ENCODE data around the gene GRP. TPM values are rescaled to one million over a fixed set of nuclear protein-coding genes. Genes with fewer than 3 reads are reported as not detected.

GRP gene
- total RNA-seq, 1 experiment from 2014 or later: not detected

DNA sequence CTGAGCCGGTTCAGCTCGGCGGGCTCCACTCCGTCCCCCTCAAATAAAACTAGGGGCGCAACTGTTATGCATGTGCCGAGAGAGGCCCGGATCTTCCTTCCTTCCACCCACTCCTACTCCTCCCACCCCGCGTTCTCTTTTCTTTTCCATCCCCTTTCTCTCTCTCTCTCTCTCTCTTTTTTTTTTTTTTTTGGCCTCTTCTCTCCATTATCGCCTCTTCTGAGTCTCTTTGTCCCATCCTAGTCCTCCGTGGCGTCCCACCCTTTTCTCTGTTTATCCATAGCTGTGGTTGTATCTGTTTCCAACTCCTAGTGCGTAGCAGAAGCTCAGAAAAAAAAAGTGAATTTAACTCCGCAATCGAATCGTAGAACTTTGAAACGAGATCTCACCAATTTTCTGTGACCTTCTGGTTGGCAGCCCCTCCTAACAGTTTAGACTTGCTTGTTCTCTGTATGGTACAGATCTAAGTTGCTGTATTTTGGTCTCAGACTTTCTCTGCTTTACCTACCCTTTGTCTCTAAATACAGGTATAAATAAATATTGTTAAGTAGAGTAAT is 49.7 kb downstream of the GRP start:
- H3T11ph ChIP-seq (ENCODE audit: low read length): no peak overlapping the region
- H2BK20ac ChIP-seq (ENCODE audit: low read depth, low read length, poor library complexity, severe bottlenecking): no peak overlapping the region
- no peak overlapping the region for H2BK120ac ChIP-seq (ENCODE audit: low read depth, low read length, poor library complexity, severe bottlenecking)
- H4K8ac ChIP-seq (replicated peaks; ENCODE audit: insufficient read length, low read depth, low read length): no peak overlapping the region
- H3K36me3 Mint-ChIP-seq (ENCODE audit: insufficient read depth in 1 of 3, low read depth in 3 of 3): no peaks in the 10 kb centered on the region; a peak in 1 of 7 replicates
- H3K27me3 ChIP-seq (ENCODE audit: insufficient read depth, low read length): peaks cover 84% of the 10 kb centered on the region
- peaks cover 30 to 35% of the 10 kb centered on the region in 2 experiments for H3K4me1 Mint-ChIP-seq
- no peak overlapping the region for H2BK5ac ChIP-seq (ENCODE audit: insufficient read length, low read length)
- H2BK12ac ChIP-seq (ENCODE audit: insufficient read length, low read depth, low read length): no peak overlapping the region
- no peak overlapping the region for H3K27ac Mint-ChIP-seq
- TF ChIP-seq, protein P1, sequence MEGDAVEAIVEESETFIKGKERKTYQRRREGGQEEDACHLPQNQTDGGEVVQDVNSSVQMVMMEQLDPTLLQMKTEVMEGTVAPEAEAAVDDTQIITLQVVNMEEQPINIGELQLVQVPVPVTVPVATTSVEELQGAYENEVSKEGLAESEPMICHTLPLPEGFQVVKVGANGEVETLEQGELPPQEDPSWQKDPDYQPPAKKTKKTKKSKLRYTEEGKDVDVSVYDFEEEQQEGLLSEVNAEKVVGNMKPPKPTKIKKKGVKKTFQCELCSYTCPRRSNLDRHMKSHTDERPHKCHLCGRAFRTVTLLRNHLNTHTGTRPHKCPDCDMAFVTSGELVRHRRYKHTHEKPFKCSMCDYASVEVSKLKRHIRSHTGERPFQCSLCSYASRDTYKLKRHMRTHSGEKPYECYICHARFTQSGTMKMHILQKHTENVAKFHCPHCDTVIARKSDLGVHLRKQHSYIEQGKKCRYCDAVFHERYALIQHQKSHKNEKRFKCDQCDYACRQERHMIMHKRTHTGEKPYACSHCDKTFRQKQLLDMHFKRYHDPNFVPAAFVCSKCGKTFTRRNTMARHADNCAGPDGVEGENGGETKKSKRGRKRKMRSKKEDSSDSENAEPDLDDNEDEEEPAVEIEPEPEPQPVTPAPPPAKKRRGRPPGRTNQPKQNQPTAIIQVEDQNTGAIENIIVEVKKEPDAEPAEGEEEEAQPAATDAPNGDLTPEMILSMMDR (conservative IDR thresholded peaks at IDR 0.05): no peak
- H3K27ac ChIP-seq (ENCODE audit: insufficient read length, low read depth, low read length): no peak overlapping the region
- no peak for DNase-seq
- WGBS (ENCODE audit: extremely low coverage, insufficient read length, low lambda C conversion rate): no CpG with 5 or more reads among the region's 17 CpGs
- peaks cover 24% of the 10 kb centered on the region for H3K23me2 ChIP-seq (ENCODE audit: insufficient read length, low read depth, low read length, poor library complexity, severe bottlenecking)
- no peaks in the 10 kb centered on the region for H3K79me1 ChIP-seq (ENCODE audit: insufficient read depth, low read depth, low read length, poor library complexity, severe bottlenecking)
- no peaks in the 10 kb centered on the region for H4K20me1 ChIP-seq (ENCODE audit: control insufficient read depth, insufficient read depth, insufficient read length)
- no peak overlapping the region for H2AFZ ChIP-seq (ENCODE audit: low read length)
- no peak overlapping the region for H3K4ac ChIP-seq (ENCODE audit: low read depth, low read length)
- H3K9ac ChIP-seq (ENCODE audit: extremely low read depth, insufficient read length, low read length): no peak overlapping the region
- peaks cover 97% of the 10 kb centered on the region for H3K27me3 Mint-ChIP-seq (ENCODE audit: low read depth)
- no peak overlapping the region for H3K18ac ChIP-seq (ENCODE audit: insufficient read length, low read depth, low read length)
- peak overlapping the region; percentile 41 for H3K4me2 ChIP-seq (ENCODE audit: insufficient read depth, insufficient read length, low read length)
- H3K9me3 ChIP-seq (ENCODE audit: control insufficient read depth, low read depth, low read length): no peaks in the 10 kb centered on the region
- no peak overlapping the region for H4K5ac ChIP-seq (ENCODE audit: insufficient read length, low read depth, low read length)
- 0 out of 2 replicates have a peak, but pooled peaks cover 2% of the 10 kb centered on the region for H3K4me1 ChIP-seq (ENCODE audit: insufficient read depth, low read length)
- H4K91ac ChIP-seq (ENCODE audit: insufficient read length, low read depth, low read length): no peak overlapping the region
- H2BK15ac ChIP-seq (ENCODE audit: low read depth, low read length): no peak overlapping the region
- no peaks in the 10 kb centered on the region for H3K79me2 ChIP-seq (ENCODE audit: insufficient read depth, low read length)
- H3K9me3 Mint-ChIP-seq: no peaks in the 10 kb centered on the region; a peak in 1 of 5 replicates
- H2AK5ac ChIP-seq (ENCODE audit: insufficient read length, low read length): no peak overlapping the region
- H3K4me3 Mint-ChIP-seq: peak overlapping the region; percentile 60 to 73
- no peak overlapping the region for H3K23ac ChIP-seq (ENCODE audit: insufficient read length, low read depth, low read length)
- H3K14ac ChIP-seq (ENCODE audit: insufficient read depth, low read length): no peak overlapping the region
- H3K56ac ChIP-seq (ENCODE audit: insufficient read length, low read depth, low read length): no peak overlapping the region

All from H9 (cell line).